NCI-H1092 (cell line): Measurements from ENCODE around the gene GNA15.

ENCODE experiments used
- DNase-seq: peaks from one replicate; lab custom pipeline; 2025; lab: John Stamatoyannopoulos, UW

GNA15 gene

GRCh38 chr19:3121821-3122511, 13.9 kb upstream of the GNA15 start:
- no peak for DNase-seq

DNA sequence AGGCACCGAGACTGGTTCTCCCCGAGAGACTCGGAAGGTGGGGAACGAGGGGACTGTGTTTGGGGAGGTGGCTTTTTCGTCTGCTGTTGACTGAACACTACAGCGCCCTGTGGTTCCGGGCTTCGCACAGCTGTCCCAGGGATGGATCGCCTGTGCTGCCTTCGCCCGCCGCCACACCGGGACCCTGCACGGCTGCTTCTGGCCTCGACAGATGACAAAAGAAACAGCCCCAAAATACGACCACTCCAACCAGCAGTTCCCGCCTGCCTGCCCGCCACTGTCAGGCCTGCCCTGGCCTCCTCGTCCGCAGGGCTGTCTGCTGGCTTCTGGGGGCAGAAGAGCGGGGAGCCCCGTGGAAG, 13.3 kb upstream of the GNA15 start:
- no peak for DNase-seq

- DNase-seq: no peak
These were observed 12.6 kb upstream of the GNA15 start for GRCh38 chr19:3123088-3123721.

DNA sequence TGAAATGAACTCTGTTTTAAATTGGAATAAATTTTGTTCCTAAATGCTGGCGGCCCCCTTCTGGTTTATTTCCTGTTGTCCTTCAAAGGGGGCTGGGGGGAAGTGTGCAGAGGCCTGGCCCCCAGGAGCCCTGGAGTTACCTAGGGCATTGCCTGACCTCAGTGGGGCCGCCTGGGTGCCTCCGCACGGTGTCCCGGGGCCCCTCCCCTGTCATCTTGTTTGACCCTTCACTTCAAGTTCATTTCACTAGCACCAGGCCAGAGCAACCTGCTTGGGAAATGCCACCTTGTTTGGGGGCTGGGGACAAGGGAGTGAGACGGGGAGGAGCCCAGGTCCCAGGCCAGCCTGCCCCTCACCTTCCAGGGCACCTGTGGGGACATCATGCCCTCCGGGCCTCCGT, 11.9 kb upstream of the GNA15 start:
- DNase-seq: no peak

- no peak for DNase-seq
These were observed 11.2 kb upstream of the GNA15 start for GRCh38 chr19:3124630-3125029.

DNA sequence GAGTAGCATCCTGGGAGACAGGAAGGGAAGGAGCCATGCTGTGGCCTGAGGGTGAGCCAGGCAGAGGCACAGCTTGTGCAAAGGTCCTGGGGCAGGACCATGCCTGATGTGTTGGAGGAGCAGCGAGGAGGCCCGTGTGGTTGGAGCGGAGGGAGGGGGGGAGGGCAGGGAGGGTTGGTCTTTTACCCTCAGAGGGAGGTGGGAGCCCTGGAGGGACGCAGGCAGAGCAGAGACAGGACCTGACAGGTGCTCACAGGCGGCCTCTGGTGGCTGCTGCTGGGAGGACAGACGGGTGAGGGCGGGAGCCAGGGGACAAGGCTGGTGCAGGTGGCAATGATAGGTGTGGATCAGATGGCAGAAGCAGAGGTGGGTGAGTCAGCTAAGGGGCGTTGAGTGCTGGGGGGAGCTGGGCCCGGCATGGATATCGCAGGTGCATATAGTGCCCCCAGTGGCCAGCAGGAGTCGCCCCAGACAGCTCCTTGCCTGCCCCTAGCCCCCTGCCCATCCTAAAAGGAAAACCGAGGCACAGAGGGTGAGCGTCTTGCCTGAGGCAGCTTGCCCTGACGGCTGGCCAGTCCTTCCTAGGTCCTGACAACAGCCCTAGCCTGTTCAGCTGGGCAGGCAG, 9.8 kb upstream of the GNA15 start:
- DNase-seq: no peak

- no peak for DNase-seq
These were observed 6.7 kb upstream of the GNA15 start for GRCh38 chr19:3129112-3129511.

GRCh38 chr19:3131168-3131567, 4.7 kb upstream of the GNA15 start:
- no peak for DNase-seq

GRCh38 chr19:3132971-3133792, 2.7 kb upstream of the GNA15 start:
- peak; percentile 57 for DNase-seq

DNA sequence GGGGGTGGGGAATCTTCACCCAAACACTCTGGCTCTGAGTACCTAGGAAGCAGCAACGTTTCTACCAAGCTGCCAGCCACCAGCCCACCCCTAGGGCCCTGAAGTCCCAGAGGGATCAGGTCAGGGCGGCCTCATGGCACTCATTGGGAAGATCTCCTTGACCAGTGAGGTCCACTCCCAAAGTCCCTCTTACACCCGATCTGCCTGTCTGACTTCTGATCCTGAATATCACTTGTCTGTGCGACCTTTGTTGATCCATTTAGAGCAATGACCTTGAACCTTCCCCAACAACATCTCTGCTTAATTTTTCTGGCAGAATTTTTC, 2.1 kb upstream of the GNA15 start:
- no peak for DNase-seq

- DNase-seq: no peak
These were observed 837 bp downstream of the GNA15 start for GRCh38 chr19:3136684-3137055.

DNA sequence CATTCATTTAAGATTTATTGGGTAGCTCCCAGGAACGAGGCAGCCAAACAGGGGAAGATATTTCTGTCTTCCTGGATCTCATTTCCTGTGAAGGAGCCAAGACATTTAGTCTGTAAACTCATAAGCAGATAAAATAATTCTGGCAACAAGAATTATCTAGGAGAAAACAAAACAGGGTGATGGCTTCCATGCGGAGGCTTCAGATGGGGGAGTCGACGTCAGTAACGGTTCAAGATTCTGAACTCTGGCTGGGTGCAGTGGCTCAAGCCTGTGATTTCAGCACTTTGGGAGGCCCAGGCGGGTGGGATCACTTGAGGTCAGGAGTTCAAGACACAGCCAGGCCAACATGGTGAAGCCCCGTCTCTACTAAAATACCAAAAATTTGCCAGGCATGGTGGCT, 1.3 kb downstream of the GNA15 start:
- no peak for DNase-seq

GRCh38 chr19:3138268-3138667, 2.4 kb downstream of the GNA15 start:
- DNase-seq: no peak

- no peak for DNase-seq
These were observed 4.8 kb downstream of the GNA15 start for GRCh38 chr19:3140667-3141038.

- DNase-seq: no peak
These were observed 6.4 kb downstream of the GNA15 start for GRCh38 chr19:3142292-3142670.

- no peak for DNase-seq
These were observed 7.0 kb downstream of the GNA15 start for GRCh38 chr19:3142781-3143337.

- no peak for DNase-seq
These were observed 10.3 kb downstream of the GNA15 start for GRCh38 chr19:3145909-3146676.

- no peak for DNase-seq
These were observed 10.9 kb downstream of the GNA15 start for GRCh38 chr19:3146677-3147100.

GRCh38 chr19:3148503-3148902, 12.7 kb downstream of the GNA15 start:
- DNase-seq: no peak

DNA sequence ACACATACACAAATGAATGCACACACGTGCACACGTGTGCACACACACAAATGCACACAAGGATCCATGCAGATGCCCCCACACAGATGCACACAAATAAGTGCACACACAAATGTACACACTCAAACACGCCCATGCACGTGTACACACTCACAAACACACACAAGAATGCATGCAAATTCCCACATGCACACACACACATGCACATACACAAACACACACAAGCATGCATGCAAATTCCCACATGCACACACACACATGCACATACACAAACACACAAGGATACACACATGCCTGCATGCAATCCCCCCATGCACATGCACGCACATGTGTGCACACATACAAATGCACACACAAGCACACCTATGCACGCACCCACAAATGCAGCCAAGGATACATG, 13.3 kb downstream of the GNA15 start:
- no peak for DNase-seq

- DNase-seq: no peak
These were observed 14.0 kb downstream of the GNA15 start for GRCh38 chr19:3149526-3150505.
